Measurements from ENCODE around the gene CLDN4.

GRCh38 chr7:73841689-73842066 lies 10.9 kb downstream of the CLDN4 start:
- TF ChIP-seq CTCF (IDR thresholded peaks at IDR 0.05) (no peak), POLR2A (IDR thresholded peaks at IDR 0.05) (no peak)
